UCSD-AML1 (cell line): ENCODE results near the gene PLXDC1.
"Not testable (repeated sequence)": the region's sequence is repeated elsewhere in the genome, so short reads cannot be mapped to it uniquely, and the experiment has no call there.

Experiments
- DNase-seq: peaks from one replicate; lab custom pipeline; 2025; ENCODE audit not compliant: unreplicated experiment; lab: John Stamatoyannopoulos, UW

The PLXDC1 gene

DNA sequence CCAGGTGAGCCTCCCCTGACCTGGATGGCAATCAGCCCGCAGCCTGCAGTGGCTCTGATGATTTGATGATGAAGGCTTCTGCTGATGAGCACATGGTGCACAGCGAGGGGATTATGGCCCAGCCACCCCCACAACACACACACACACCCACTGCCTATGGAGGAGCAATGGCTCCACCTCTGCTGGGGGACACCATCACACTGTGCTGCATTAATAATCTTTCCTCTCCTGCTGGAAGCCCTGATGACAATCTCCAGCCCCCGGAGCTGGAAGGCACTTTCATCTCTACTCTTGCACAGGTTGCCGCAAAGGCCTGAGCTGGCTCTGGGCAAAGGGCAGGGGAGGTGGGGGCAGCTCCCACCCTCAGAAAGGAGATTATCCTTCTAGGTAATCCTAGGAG is 79.9 kb downstream of the PLXDC1 start:
- no peak for DNase-seq

DNA sequence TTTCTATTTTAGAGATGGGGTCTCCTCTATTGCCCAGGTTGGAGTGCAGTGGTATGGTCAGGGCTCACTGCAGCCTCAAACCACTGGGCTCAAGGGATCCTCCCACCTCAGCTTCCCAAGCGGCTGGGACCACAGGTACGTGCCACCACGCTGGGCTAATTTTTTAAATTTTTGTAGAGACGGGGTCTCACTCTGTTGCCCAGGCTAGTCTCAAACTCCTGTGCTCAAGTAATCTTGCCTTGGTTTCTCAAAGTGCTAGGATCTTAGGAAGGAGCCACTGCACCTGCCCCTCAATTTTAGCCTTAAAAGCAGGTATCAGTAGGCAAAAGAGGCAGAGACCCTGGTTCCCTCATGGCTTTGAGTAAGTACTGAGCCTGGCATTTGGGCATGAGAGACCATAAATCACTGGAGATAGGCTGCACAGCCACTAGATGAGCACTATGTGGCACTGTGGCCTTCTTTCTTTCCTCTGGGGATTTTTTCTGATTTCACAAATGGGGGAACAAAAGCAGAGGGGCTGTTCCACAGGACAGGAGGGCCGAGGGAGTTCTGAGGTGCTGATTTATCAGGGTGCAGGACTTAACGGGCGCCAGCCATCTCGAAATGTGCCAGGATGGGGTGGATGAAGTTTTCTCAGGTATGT is 82.2 kb downstream of the PLXDC1 start:
- no peak for DNase-seq

DNA sequence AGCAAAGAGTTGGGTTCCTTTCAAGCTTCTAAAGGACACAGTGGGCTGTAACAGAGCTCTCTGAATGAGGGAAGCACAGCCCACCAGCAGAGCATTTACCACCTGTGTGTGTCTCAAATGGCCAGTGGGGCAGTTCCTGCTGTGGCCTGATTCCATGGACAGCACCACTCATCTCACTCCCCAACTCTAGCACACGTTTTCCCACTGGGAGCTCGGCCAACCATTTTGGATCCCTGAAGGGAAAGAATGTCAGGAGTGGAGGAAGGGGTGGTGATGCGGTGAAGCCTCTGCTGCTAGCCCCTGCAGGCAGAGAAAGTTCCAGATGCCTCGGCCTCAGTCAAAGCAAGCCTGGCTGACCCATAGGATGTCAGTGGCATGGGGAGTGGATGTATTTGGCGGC is 86.6 kb downstream of the PLXDC1 start:
- no peak for DNase-seq

DNA sequence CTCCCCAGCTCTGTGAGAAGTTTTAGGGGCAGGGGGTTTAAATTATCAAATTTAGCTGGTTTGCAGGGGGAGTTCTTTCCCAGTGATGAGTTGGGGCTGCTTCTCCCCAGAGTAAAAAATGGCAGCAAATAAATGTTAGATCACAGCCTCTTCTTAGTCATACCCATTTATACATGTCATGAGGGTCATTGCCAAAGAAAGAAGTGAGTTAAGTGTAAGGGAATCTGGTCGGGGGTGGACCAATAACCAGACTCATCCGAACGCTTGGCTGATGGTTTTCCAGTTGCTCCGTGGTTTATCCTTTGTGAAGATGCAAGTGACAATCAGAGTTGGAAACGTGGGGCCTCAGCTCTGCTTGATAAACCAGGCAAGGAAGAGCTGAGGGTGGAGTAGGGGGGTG is 87.1 kb downstream of the PLXDC1 start:
- DNase-seq = no peak

DNA sequence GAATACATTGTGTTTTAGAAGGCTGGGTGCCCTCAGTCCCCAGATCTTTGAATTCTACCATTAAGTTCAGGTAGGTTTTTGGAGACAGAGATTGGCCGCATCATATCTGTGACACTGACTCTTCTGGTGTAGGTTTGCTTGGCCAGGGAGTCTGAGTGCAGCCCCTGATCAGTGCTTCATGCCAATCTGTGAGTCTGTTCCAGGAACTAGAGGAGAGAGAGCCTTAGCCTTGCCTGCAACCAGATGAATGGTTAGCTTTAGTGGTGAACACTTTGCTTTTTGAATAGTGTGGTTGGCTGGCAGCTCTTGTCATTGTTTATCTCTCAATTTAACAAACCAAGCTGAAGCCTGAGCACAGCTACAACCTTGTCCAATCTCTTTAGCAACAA is 87.8 kb downstream of the PLXDC1 start:
- DNase-seq = no peak

DNA sequence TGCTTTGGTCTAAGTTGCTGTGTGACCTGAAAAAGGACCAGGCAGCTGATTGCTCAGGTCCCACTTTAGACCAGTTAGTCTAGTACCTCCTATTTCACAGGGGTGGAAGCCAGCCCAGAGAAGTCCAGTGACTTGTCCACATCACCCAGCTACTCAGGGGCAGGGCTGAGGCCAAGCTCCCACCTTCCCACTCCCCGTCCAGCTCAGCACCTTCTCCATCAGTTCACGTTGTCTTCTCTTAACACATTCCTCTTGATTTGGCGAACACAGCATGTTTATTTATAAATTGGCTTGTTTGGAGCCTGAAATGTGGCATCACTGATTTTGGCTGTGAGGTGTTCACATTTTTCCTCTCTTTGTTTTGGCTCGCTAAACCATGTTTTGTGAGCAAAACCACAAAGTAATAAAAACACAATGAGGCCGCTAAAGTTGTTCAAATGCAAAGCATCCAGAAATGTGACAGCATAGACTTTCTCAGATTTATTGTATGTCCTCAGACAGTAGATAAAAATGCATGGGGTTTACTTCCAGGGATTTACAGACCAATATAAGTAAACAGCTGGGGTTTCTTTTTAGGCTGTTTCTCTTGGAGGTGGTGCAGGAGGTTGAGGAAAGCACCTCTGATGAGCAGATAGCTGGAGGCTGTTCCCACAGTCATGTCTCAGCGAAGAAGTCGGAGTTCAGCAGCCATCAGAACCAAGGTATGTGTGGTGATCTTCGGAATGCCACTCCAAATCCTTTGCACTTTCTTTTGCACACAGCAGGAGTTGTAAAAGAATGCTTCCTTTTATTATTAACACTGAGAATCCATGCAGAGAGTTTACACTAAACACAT is 88.4 kb downstream of the PLXDC1 start:
- DNase-seq = no peak

- DNase-seq = no peak
These were observed 92.9 kb downstream of the PLXDC1 start for GRCh38 chr17:39058524-39058923.

DNA sequence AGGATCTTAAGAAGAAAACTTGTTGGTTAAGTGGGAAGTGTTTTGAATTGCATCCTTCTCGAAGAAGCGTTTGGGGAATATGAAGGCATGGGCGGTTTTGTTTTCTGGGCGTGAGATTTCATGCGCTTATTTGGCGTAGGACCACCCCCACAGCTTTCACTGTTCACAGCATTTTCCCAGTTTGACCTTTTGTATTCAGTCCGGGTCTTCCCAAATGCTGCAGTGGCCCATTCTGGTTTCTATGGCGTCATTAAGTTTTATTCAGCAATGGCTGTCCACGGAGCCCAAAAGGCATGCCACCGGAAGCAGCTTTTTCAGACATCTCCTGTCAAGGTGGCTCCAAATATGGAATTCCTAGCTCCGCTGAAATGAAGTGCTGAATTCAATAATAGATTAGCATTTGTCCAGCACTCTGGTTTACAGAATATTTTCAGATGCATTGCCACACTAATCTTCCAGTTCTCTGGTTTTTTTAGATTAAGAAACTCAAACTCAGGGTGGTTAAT is 93.7 kb downstream of the PLXDC1 start:
- no peak for DNase-seq

DNA sequence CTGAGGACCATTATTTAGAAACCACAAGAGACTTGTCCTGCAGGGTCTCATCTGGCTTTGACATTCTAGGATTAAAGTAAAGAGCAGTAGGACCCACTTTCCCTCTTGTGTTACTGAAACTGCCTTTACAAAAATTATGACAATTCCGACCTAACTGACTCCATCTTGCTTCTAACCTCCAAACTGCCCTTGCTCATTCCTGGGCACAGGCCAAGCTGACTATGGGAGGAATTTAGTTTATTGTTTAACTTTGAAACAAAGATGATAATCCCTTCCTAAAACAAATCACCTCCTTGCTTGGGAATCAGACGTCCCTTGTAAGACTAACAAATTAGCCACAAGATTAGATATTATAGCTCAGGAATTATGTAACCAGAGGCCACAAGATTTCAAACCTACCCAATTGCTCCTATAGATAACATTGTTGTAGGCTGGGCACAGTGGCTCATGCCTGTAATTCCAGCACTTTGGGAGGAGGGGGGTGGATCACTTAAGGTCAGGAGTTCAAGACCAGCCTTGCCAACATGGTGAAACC is 97.3 kb downstream of the PLXDC1 start:
- no peak for DNase-seq

- DNase-seq = not testable (repeated sequence)
These were observed 99.0 kb downstream of the PLXDC1 start for GRCh38 chr17:39052423-39052822.

GRCh38 chr17:39051001-39051585 is 100.3 kb downstream of the PLXDC1 start:
- DNase-seq = no peak

DNA sequence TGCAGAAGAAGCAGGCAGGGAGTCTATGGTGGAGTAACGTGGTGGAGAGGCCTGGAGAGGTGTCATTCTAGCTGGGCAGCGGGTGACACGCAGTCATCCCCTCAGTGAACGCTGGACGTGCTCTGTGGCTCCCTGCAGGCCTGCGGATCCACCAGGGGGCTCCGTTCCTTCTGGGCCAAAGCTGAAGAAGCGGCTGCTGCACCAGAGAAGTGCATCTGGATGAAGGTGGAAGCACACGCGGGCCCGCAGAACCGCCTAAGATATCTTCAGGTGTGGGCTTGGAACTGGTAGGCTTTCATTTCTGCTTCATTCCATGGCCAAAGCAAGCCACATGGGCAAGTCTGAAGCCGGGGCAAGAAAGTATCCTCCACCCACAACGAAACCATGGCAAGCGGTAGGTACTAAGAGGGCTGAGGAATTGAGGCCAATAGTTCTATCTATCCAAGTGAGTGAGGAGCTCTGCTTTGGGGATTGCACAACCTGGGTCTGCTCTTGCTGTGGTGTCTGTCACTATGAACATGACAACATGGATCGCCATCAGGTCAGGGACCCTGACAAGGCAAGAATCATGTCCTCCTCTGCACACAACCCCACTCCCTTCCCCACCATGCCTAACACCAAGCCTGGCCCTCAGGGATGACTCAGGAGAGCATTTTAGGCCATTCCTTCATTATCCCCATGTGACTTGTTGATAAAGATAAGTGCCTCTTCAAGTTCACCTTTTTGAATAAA is 105.3 kb downstream of the PLXDC1 start:
- DNase-seq = no peak

DNA sequence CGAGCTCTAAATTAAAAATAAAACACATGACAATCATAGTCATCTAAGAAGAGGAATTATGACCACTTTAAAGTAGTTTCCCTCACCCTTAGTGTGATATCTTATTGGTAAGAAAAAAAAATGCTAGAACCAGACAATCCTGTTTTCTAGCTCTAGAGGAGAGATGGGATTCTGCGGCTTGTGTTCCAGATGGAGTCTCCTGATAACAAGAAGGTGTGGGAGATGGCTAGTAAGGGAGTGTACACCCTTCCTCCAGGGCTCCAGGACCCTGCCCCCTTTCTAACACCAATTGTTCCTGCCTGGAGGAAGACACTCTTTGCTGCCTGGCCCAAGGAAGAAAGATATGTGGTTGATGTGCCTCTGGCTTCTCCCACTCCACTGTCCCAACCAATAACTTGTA is 115.4 kb downstream of the PLXDC1 start:
- DNase-seq = no peak

GRCh38 chr17:39035578-39035977 is 115.9 kb downstream of the PLXDC1 start:
- not testable (repeated sequence) for DNase-seq

DNA sequence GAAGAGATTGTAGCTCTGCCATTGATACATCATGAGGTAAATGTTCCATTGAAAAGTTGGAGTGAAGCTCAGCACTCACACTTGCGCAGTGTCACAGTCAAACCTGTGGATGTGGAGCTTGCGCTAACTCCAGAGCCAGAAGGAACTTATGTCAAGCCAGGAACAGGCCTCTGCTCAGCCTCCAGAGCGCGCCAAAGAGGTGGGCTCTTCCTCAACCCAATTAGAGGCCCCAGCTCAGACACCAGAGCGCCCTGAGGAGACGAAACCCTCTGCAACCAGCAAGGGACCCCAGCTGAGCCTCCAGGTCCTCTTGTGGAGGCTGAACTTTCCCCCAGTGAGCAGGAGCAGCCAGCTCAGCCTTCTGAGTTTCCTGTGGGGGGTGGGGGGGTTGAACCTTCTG is 122.7 kb downstream of the PLXDC1 start:
- no peak for DNase-seq

- no peak for DNase-seq
These were observed 123.9 kb downstream of the PLXDC1 start for GRCh38 chr17:39027455-39028035.

- no peak for DNase-seq
These were observed 124.4 kb downstream of the PLXDC1 start for GRCh38 chr17:39026980-39027451.

DNA sequence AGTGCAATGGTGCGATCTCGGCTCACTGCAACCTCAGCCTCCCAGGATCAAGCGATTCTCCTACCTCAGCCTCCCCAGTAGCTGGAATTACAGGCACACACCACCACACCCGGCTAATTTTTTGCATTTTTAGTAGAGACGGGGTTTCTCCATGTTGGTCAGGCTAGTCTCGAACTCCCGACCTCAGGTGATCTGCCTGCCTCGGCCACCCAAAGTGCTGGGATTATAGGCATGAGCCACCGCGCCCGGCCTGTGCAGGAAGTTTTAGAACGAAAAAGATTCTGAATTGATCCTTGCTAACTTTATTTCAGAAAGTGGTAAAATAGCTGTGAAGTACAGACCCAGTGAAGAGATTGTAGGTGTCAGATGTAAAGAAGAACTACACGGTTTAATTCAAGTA is 125.1 kb downstream of the PLXDC1 start:
- DNase-seq = not testable (repeated sequence)

DNA sequence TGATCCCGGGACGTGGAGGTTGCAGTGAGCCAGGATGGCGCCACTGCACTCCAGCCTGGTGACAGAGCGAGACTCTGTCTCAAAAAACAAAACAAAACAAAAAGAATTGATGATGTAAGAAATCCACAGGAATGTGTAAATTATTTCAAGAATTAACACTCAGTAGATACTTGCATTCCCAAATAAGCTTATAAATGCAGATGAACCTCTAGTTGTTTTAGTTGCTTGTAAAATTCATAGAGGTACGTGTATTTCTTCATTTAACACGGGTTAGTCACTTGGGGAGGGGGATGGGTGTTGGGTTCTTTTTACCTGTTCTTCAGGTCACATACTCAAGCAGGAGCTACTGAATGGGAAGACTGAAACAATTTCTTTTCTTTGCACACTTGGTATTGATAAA is 128.5 kb downstream of the PLXDC1 start:
- no peak for DNase-seq

GRCh38 chr17:39020037-39020436 is 131.4 kb downstream of the PLXDC1 start:
- DNase-seq = not testable (repeated sequence)
